Measurements from ENCODE around the gene PIAS4.

- TF ChIP-seq EZH2 (IDR thresholded peaks at IDR 0.05; ENCODE audit: insufficient read depth, poor library complexity, severe bottlenecking) (no peak), EZH2phosphoT487 (IDR thresholded peaks at IDR 0.05; ENCODE audit: insufficient read depth, low read depth) (no peak)
Observed at GRCh38 chr19:4043401-4043800, 35.9 kb downstream of the PIAS4 start.
